Tibial nerve (tissue), 4 donors: Measurements from ENCODE around the gene UNC45A.

ENCODE experiments used
- CTCF ChIP-seq, 5 experiments: fragments of 200-600 bp in 3 of 5; fragments of 450-650 bp in 2 of 5; sonication (generic) in 3 of 5; IDR thresholded peaks; one replicate each; pipeline ENCODE4 v1.5.1; 2016 to 2019; ENCODE audit warnings: antibody characterized with exemption in 5 of 5, mild to moderate bottlenecking in 3 of 5, moderate library complexity in 2 of 5
- EP300 ChIP-seq, 2 donors: sonication (generic); formaldehyde crosslinking; IDR thresholded peaks; one replicate each; pipeline ENCODE4 v1.6.1; 2017; ENCODE audit warnings: antibody characterized with exemption in 2 of 2, mild to moderate bottlenecking in 1 of 2

DNA sequence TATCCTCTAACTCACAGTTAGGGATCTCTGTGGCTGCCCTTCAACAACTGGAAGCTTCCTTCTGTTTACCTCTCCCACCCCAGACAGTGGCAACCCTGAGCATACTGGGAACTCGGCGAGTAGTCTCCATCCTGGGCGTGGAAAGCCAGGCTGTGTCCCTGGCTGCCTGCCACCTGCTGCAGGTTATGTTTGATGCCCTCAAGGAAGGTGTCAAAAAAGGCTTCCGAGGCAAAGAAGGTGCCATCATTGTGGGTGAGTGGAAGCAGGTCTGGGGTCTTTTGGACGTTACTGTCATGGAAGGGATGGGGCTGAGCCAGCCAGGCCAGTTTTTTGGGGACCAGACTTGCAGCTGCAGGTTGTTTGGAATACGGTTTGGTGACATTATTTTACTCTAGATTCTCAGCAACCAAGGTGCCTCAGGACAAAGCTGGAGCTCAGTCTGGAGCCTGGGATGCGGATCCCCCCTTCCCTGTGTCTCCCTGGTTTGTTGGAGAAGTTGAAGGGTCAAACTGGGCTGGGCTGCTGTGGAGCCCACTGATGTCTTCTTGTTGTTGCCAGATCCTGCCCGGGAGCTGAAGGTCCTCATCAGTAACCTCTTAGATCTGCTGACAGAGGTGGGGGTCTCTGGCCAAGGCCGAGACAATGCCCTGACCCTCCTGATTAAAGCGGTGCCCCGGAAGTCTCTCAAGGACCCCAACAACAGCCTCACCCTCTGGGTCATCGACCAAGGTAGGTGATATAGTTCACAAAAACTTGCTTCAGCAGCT, 7.5 kb downstream of the UNC45A start:
- no peak for TF ChIP-seq CTCF (IDR thresholded peaks at IDR 0.05)
- TF ChIP-seq EP300 (IDR thresholded peaks at IDR 0.05): no peak
